ENCODE measurements around the gene USP32.
"Not testable (repeated sequence)": the region's sequence is repeated elsewhere in the genome, so short reads cannot be mapped to it uniquely, and the experiment has no call there.

The USP32 gene

GRCh38 chr17:60371416-60371815, 20.5 kb downstream of the USP32 start:
- DNase-seq (ENCODE audit: low spot score), result no peak

GRCh38 chr17:60369727-60370126, 22.2 kb downstream of the USP32 start:
- no peak for DNase-seq (ENCODE audit: low spot score)

- DNase-seq (ENCODE audit: low spot score), result no peak
These were observed 28.1 kb downstream of the USP32 start for GRCh38 chr17:60363700-60364405.

- DNase-seq (ENCODE audit: low spot score), result no peak
These were observed 29.6 kb downstream of the USP32 start for GRCh38 chr17:60362329-60362728.

- DNase-seq (ENCODE audit: low spot score), result no peak
These were observed 30.0 kb downstream of the USP32 start for GRCh38 chr17:60361889-60362288.

- DNase-seq (ENCODE audit: low spot score), result no peak
These were observed 32.5 kb downstream of the USP32 start for GRCh38 chr17:60359415-60359814.

- DNase-seq (ENCODE audit: low spot score), result no peak
These were observed 33.2 kb downstream of the USP32 start for GRCh38 chr17:60358606-60359225.

- DNase-seq (ENCODE audit: low spot score), result no peak
These were observed 35.0 kb downstream of the USP32 start for GRCh38 chr17:60356940-60357339.

- DNase-seq (ENCODE audit: low spot score), result no peak
These were observed 36.0 kb downstream of the USP32 start for GRCh38 chr17:60355663-60356594.

GRCh38 chr17:60354223-60354622, 37.7 kb downstream of the USP32 start:
- no peak for DNase-seq (ENCODE audit: low spot score)

- DNase-seq (ENCODE audit: low spot score), result no peak
These were observed 38.2 kb downstream of the USP32 start for GRCh38 chr17:60353773-60354172.

GRCh38 chr17:60352569-60352968, 39.4 kb downstream of the USP32 start:
- DNase-seq (ENCODE audit: low spot score), result no peak

GRCh38 chr17:60352071-60352470, 39.9 kb downstream of the USP32 start:
- DNase-seq (ENCODE audit: low spot score), result no peak

- DNase-seq (ENCODE audit: low spot score), result no peak
These were observed 40.8 kb downstream of the USP32 start for GRCh38 chr17:60351012-60351695.

GRCh38 chr17:60348616-60349015, 43.3 kb downstream of the USP32 start:
- DNase-seq (ENCODE audit: low spot score), result no peak

GRCh38 chr17:60345233-60345632, 46.7 kb downstream of the USP32 start:
- no peak for DNase-seq (ENCODE audit: low spot score)

GRCh38 chr17:60342492-60342891, 49.4 kb downstream of the USP32 start:
- DNase-seq (ENCODE audit: low spot score), result not testable (repeated sequence)

GRCh38 chr17:60335289-60335688, 56.6 kb downstream of the USP32 start:
- no peak for DNase-seq (ENCODE audit: low spot score)

GRCh38 chr17:60333628-60334031, 58.3 kb downstream of the USP32 start:
- no peak for DNase-seq (ENCODE audit: low spot score)

GRCh38 chr17:60333072-60333471, 58.9 kb downstream of the USP32 start:
- not testable (repeated sequence) for DNase-seq (ENCODE audit: low spot score)

- no peak for DNase-seq (ENCODE audit: low spot score)
These were observed 59.4 kb downstream of the USP32 start for GRCh38 chr17:60332574-60332973.

GRCh38 chr17:60330731-60331130, 61.2 kb downstream of the USP32 start:
- DNase-seq (ENCODE audit: low spot score), result no peak

Measured in CD4-positive, alpha-beta T cell treated with Interleukin-2 at 100 ng/mL for 4 hours (primary cell).